Measurements from ENCODE around the gene SPINK4.

Gene SPINK4

DNA sequence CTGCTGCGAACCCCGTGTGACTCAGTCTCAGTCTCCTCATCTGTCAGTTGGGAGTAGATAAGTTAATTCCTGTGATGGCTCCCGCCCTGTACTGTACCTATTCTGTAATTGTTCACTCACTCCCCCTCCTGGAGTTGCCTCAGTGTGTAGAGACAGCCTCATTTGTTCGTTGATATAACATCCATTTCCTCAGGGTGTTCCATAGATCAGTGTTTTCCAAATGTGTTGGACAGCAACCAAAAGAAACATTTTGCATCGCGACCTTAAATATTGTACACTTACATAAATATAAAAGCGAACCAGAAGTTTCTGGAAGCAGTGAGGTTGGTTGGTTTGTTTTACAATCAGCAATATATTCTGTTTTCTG lies 51.0 kb downstream of the SPINK4 start:
- Histone ChIP-seq H3K36me3 (ENCODE audit: control insufficient read depth, insufficient read depth, low read length) (peaks cover 9% of the 10 kb centered on the region), H3K56ac (ENCODE audit: low read length) (peak overlapping the region; percentile 94), H2AK5ac (ENCODE audit: low read length) (no peak overlapping the region), H3K79me2 (ENCODE audit: control insufficient read depth, insufficient read depth, low read length) (peaks cover 39% of the 10 kb centered on the region), H2BK15ac (replicated peaks; ENCODE audit: low read depth) (no peak overlapping the region), H2BK5ac (ENCODE audit: low read length) (no peak overlapping the region), H3K4me3 (ENCODE audit: low read length) (peak overlapping the region; percentile 87), H3K27me3 (ENCODE audit: insufficient read depth, low read length, poor library complexity) (no peaks in the 10 kb centered on the region), H2BK120ac (ENCODE audit: low read depth, low read length) (no peak overlapping the region), H3K79me1 (ENCODE audit: low read length) (peaks cover 21% of the 10 kb centered on the region), H4K8ac (ENCODE audit: low read depth, low read length) (no peak overlapping the region), H4K5ac (ENCODE audit: low read length) (no peak overlapping the region), H3K4ac (ENCODE audit: low read depth, low read length) (no peak overlapping the region), H3K27ac (ENCODE audit: low read depth, low read length) (no peak overlapping the region), H3K9ac (ENCODE audit: low read length) (peak overlapping the region; percentile 88), H3K18ac (ENCODE audit: low read length) (no peak overlapping the region), H3K23ac (ENCODE audit: low read length) (no peak overlapping the region), H3K4me1 (ENCODE audit: control insufficient read depth, low read depth, low read length) (no peaks in the 10 kb centered on the region), H3K4me2 (ENCODE audit: low read length) (peak overlapping the region; percentile 34)
- no CpG with 5 or more reads among the region's 7 CpGs for WGBS (ENCODE audit: extremely low coverage, insufficient coverage, low lambda C conversion rate)
- DNase-seq: no peak

DNA sequence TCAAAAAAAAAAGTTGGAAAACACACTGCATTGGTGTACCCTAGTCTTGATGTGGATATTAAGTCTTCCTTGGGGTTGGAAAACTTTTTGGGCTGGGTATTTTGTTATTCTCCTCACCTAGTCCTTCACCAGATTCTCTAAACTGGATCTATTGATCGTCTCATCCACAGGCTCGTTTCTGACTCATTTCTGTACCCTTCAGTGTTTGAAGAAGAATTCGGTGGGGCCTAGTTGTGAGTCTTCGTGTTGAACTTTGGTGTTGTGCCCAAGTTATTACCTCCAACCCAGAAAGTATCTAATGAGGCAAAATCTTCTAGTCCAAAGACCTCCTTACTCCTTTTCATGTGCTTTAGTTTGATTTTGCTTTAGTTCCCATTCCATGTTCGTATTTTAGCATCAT lies 51.9 kb downstream of the SPINK4 start:
- no CpG with 5 or more reads among the region's 5 CpGs for WGBS (ENCODE audit: extremely low coverage, insufficient coverage, low lambda C conversion rate)
- no peak overlapping the region for H3K9ac ChIP-seq (ENCODE audit: low read length)
- peaks cover 21% of the 10 kb centered on the region for H3K79me1 ChIP-seq (ENCODE audit: low read length)
- H4K8ac ChIP-seq (ENCODE audit: low read depth, low read length): no peak overlapping the region
- H2BK120ac ChIP-seq (ENCODE audit: low read depth, low read length): no peak overlapping the region
- H3K27ac ChIP-seq (ENCODE audit: low read depth, low read length): no peak overlapping the region
- no peak overlapping the region for H2AK5ac ChIP-seq (ENCODE audit: low read length)
- H4K5ac ChIP-seq (ENCODE audit: low read length): no peak overlapping the region
- H3K4ac ChIP-seq (ENCODE audit: low read depth, low read length): no peak overlapping the region
- H3K27me3 ChIP-seq (ENCODE audit: insufficient read depth, low read length, poor library complexity): no peaks in the 10 kb centered on the region
- H3K4me2 ChIP-seq (ENCODE audit: low read length): no peak overlapping the region
- H3K4me1 ChIP-seq (ENCODE audit: control insufficient read depth, low read depth, low read length): no peaks in the 10 kb centered on the region
- H3K23ac ChIP-seq (ENCODE audit: low read length): no peak overlapping the region
- no peak overlapping the region for H3K4me3 ChIP-seq (ENCODE audit: low read length)
- no peak overlapping the region for H3K56ac ChIP-seq (ENCODE audit: low read length)
- DNase-seq: no peak
- H2BK5ac ChIP-seq (ENCODE audit: low read length): no peak overlapping the region
- peaks cover 9% of the 10 kb centered on the region for H3K36me3 ChIP-seq (ENCODE audit: control insufficient read depth, insufficient read depth, low read length)
- no peak overlapping the region for H2BK15ac ChIP-seq (replicated peaks; ENCODE audit: low read depth)
- peaks cover 42% of the 10 kb centered on the region for H3K79me2 ChIP-seq (ENCODE audit: control insufficient read depth, insufficient read depth, low read length)
- H3K18ac ChIP-seq (ENCODE audit: low read length): no peak overlapping the region

DNA sequence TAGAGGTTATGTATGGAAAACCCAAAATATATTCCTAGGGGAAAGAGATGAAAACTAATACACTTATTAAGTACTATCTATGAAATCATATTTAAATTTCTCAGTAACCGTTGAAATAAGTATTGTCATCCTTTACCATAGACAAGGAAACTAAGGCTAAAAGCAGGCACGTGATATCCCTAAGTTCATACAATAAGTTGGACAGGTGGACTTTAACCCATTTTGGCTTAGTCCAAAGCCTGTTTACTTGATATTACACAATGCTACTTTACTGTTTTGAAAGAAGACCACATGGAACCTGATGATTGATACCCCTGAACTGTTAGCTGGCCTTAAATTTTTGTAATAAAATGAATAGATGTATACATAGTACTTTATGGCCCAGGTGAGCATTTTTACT lies 53.8 kb downstream of the SPINK4 start:
- WGBS (ENCODE audit: extremely low coverage, insufficient coverage, low lambda C conversion rate): no CpG with 5 or more reads among the region's 2 CpGs
- H3K27ac ChIP-seq (ENCODE audit: low read depth, low read length): no peak overlapping the region

DNA sequence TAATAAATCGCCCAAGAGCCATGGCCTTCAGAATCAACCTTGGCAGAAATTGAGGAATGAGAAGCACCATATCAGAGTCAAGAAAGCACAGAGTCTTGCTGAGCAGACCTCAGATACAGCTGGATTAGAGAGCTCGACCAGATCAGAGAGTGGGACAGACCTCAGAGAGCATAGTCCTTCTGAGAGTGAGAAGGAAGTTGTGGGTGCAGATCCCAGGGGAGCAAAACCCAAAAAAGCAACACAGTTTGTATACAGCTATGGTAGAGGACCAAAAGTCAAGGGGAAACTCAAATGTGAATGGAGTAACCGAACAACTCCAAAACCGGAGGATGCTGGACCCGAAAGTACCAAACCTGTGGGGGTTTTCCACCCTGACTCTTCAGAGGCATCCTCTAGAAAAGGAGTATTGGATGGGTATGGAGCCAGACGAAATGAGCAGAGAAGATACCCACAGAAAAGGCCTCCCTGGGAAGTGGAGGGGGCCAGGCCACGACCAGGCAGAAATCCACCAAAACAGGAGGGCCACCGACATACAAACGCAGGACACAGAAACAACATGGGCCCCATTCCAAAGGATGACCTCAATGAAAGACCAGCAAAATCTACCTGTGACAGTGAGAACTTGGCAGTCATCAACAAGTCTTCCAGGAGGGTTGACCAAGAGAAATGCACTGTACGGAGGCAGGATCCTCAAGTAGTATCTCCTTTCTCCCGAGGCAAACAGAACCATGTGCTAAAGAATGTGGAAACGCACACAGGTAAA lies 54.9 kb downstream of the SPINK4 start:
- no peak overlapping the region for H2AK5ac ChIP-seq (ENCODE audit: low read length)
- H3K4me2 ChIP-seq (ENCODE audit: low read length): no peak overlapping the region
- no peak overlapping the region for H3K9ac ChIP-seq (ENCODE audit: low read length)
- H3K4me1 ChIP-seq (ENCODE audit: control insufficient read depth, low read depth, low read length): no peaks in the 10 kb centered on the region
- peaks cover 9% of the 10 kb centered on the region for H3K36me3 ChIP-seq (ENCODE audit: control insufficient read depth, insufficient read depth, low read length)
- no peak overlapping the region for H3K4me3 ChIP-seq (ENCODE audit: low read length)
- H3K18ac ChIP-seq (ENCODE audit: low read length): no peak overlapping the region
- H3K79me1 ChIP-seq (ENCODE audit: low read length): peaks cover 26% of the 10 kb centered on the region
- no peak overlapping the region for H3K27ac ChIP-seq (ENCODE audit: low read depth, low read length)
- H3K23ac ChIP-seq (ENCODE audit: low read length): no peak overlapping the region
- H2BK120ac ChIP-seq (ENCODE audit: low read depth, low read length): no peak overlapping the region
- no CpG with 5 or more reads among the region's 12 CpGs for WGBS (ENCODE audit: extremely low coverage, insufficient coverage, low lambda C conversion rate)
- peaks cover 47% of the 10 kb centered on the region for H3K79me2 ChIP-seq (ENCODE audit: control insufficient read depth, insufficient read depth, low read length)
- H2BK15ac ChIP-seq (replicated peaks; ENCODE audit: low read depth): no peak overlapping the region
- H3K56ac ChIP-seq (ENCODE audit: low read length): no peak overlapping the region
- H3K27me3 ChIP-seq (ENCODE audit: insufficient read depth, low read length, poor library complexity): no peaks in the 10 kb centered on the region
- no peak overlapping the region for H4K5ac ChIP-seq (ENCODE audit: low read length)
- no peak overlapping the region for H2BK5ac ChIP-seq (ENCODE audit: low read length)
- H3K4ac ChIP-seq (ENCODE audit: low read depth, low read length): no peak overlapping the region
- H4K8ac ChIP-seq (ENCODE audit: low read depth, low read length): no peak overlapping the region
- DNase-seq: no peak

More for the DNA sequence above, 53.8 kb downstream of the SPINK4 start:
- Histone ChIP-seq H4K8ac (ENCODE audit: low read depth, low read length) (no peak overlapping the region), H3K23ac (ENCODE audit: low read length) (no peak overlapping the region), H3K36me3 (ENCODE audit: control insufficient read depth, insufficient read depth, low read length) (peaks cover 9% of the 10 kb centered on the region), H2BK120ac (ENCODE audit: low read depth, low read length) (no peak overlapping the region), H3K4ac (ENCODE audit: low read depth, low read length) (no peak overlapping the region), H4K5ac (ENCODE audit: low read length) (no peak overlapping the region), H2BK15ac (replicated peaks; ENCODE audit: low read depth) (no peak overlapping the region), H3K18ac (ENCODE audit: low read length) (no peak overlapping the region), H2BK5ac (ENCODE audit: low read length) (no peak overlapping the region), H3K4me3 (ENCODE audit: low read length) (no peak overlapping the region), H3K56ac (ENCODE audit: low read length) (no peak overlapping the region), H3K79me2 (ENCODE audit: control insufficient read depth, insufficient read depth, low read length) (peaks cover 47% of the 10 kb centered on the region), H3K4me2 (ENCODE audit: low read length) (no peak overlapping the region), H2AK5ac (ENCODE audit: low read length) (no peak overlapping the region), H3K4me1 (ENCODE audit: control insufficient read depth, low read depth, low read length) (no peaks in the 10 kb centered on the region), H3K27me3 (ENCODE audit: insufficient read depth, low read length, poor library complexity) (no peaks in the 10 kb centered on the region), H3K9ac (ENCODE audit: low read length) (no peak overlapping the region), H3K79me1 (ENCODE audit: low read length) (peaks cover 26% of the 10 kb centered on the region)
- DNase-seq: no peak

DNA sequence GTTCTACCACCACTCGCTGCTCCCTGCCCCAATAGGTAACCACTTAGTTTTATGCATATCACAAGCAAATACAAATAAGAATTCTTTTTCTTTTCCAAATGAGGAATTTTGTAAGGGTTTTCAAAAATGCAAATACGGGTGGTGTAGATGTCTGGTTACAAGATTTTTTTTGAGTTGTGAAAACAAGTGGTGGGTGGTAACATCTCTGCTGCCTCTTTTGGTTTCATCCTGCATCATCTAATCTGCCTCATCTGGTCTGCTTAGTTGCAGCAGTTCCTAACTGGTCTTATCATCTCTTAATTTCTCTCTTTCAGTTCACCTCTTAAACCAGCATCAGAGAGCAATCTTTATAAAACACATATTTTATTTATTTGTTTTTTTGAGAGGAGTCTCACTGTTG lies 55.6 kb downstream of the SPINK4 start:
- WGBS (ENCODE audit: extremely low coverage, insufficient coverage, low lambda C conversion rate): no CpG with 5 or more reads among the region's 2 CpGs
- Histone ChIP-seq H2AK5ac (ENCODE audit: low read length) (no peak overlapping the region), H2BK15ac (replicated peaks; ENCODE audit: low read depth) (no peak overlapping the region), H2BK120ac (ENCODE audit: low read depth, low read length) (no peak overlapping the region), H3K4me2 (ENCODE audit: low read length) (no peak overlapping the region), H3K79me1 (ENCODE audit: low read length) (peaks cover 27% of the 10 kb centered on the region), H3K18ac (ENCODE audit: low read length) (no peak overlapping the region), H3K56ac (ENCODE audit: low read length) (no peak overlapping the region), H3K36me3 (ENCODE audit: control insufficient read depth, insufficient read depth, low read length) (peaks cover 9% of the 10 kb centered on the region), H3K23ac (ENCODE audit: low read length) (no peak overlapping the region), H2BK5ac (ENCODE audit: low read length) (no peak overlapping the region), H3K27ac (ENCODE audit: low read depth, low read length) (no peak overlapping the region), H4K8ac (ENCODE audit: low read depth, low read length) (no peak overlapping the region), H3K4me1 (ENCODE audit: control insufficient read depth, low read depth, low read length) (no peaks in the 10 kb centered on the region), H3K9ac (ENCODE audit: low read length) (no peak overlapping the region), H3K27me3 (ENCODE audit: insufficient read depth, low read length, poor library complexity) (no peaks in the 10 kb centered on the region), H3K4me3 (ENCODE audit: low read length) (no peak overlapping the region), H3K4ac (ENCODE audit: low read depth, low read length) (no peak overlapping the region), H4K5ac (ENCODE audit: low read length) (no peak overlapping the region), H3K79me2 (ENCODE audit: control insufficient read depth, insufficient read depth, low read length) (peaks cover 46% of the 10 kb centered on the region)
- no peak for DNase-seq

DNA sequence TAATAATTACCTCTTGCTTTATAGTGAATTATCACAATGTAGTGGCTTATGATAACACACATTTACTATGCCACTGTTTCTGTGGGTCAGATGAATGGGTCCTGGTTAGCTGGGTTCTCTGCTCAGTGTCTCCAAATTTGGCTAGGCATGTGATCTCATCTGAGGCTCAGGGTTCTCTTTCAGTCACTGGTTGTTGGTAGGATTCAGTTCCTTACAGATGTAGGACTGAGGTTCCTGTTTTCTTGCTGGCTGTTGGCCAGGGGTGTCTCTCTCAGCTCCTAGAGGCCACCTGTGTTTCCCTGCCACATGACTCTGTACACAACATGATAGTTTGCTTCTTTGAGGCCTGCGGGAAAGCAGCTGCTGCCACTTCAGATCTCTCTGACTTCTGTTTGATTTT lies 57.5 kb downstream of the SPINK4 start:
- H3K9ac ChIP-seq (ENCODE audit: low read length): no peak overlapping the region

More for the DNA sequence above, 57.5 kb downstream of the SPINK4 start:
- DNase-seq: no peak
- Histone ChIP-seq H4K8ac (ENCODE audit: low read depth, low read length) (no peak overlapping the region), H3K56ac (ENCODE audit: low read length) (no peak overlapping the region), H2BK15ac (replicated peaks; ENCODE audit: low read depth) (no peak overlapping the region), H3K27me3 (ENCODE audit: insufficient read depth, low read length, poor library complexity) (no peaks in the 10 kb centered on the region), H3K23ac (ENCODE audit: low read length) (no peak overlapping the region), H3K36me3 (ENCODE audit: control insufficient read depth, insufficient read depth, low read length) (peaks cover 8% of the 10 kb centered on the region), H3K79me1 (ENCODE audit: low read length) (peaks cover 21% of the 10 kb centered on the region), H3K4me1 (ENCODE audit: control insufficient read depth, low read depth, low read length) (no peaks in the 10 kb centered on the region), H3K18ac (ENCODE audit: low read length) (no peak overlapping the region), H2BK120ac (ENCODE audit: low read depth, low read length) (no peak overlapping the region), H3K79me2 (ENCODE audit: control insufficient read depth, insufficient read depth, low read length) (peaks cover 30% of the 10 kb centered on the region), H2AK5ac (ENCODE audit: low read length) (no peak overlapping the region), H3K4me2 (ENCODE audit: low read length) (no peak overlapping the region), H3K4ac (ENCODE audit: low read depth, low read length) (no peak overlapping the region), H3K27ac (ENCODE audit: low read depth, low read length) (no peak overlapping the region), H3K4me3 (ENCODE audit: low read length) (no peak overlapping the region), H4K5ac (ENCODE audit: low read length) (no peak overlapping the region), H2BK5ac (ENCODE audit: low read length) (no peak overlapping the region)
- no CpG with 5 or more reads among the region's 1 CpG for WGBS (ENCODE audit: extremely low coverage, insufficient coverage, low lambda C conversion rate)
